IMR-90 (cell line): Measurements from ENCODE around the gene HOXA10. TPM values are rescaled to one million over a fixed set of nuclear protein-coding genes. Genes with fewer than 3 reads are reported as not detected.

ENCODE experiments used
- ATAC-seq: fragments of 200-7000 bp; cut with Tn5 transposase; 2 replicates; pipeline ENCODE4 v1.9.1; 2020; ENCODE audit warnings: low read depth, mild to moderate bottlenecking, moderate library complexity
- BruUV-seq: library from RNA; stranded (reverse); fragments of 400-500 nt; replicated peaks from 2 replicates; lab custom pipeline; 2021; lab: Mats Ljungman, UMichigan
- CTCF ChIA-PET: fragments of 300-600 bp; formaldehyde crosslinking; extraction: SDS; loops from one replicate; lab custom pipeline; 2021; ENCODE audit warnings: antibody characterized with exemption; lab: Yijun Ruan, JAX
- POLR2A ChIA-PET: fragments of 300-600 bp; sonication (Branson Sonifier 250); formaldehyde crosslinking; loops from one replicate; lab custom pipeline; 2022; ENCODE audit warnings: antibody characterized with exemption; ENCODE audit not compliant: unreplicated experiment; lab: Charles Lee
- DNase-seq: peaks from one replicate; pipeline ENCODE4 v3.0.0; 2013
- H2AFZ ChIP-seq: replicated peaks from 2 replicates; pipeline ENCODE3; 2013; ENCODE audit warnings: low read length, mild to moderate bottlenecking; ENCODE audit not compliant: poor library complexity
- H2AK5ac ChIP-seq: 2 replicates; pipeline ENCODE4 v1.6.1; 2013; ENCODE audit warnings: low read depth, low read length, inconsistent platforms
- H2AK9ac ChIP-seq: replicated peaks from 2 replicates; pipeline ENCODE3; 2013; ENCODE audit warnings: mild to moderate bottlenecking, low read depth, low read length, moderate library complexity; ENCODE audit not compliant: poor library complexity
- H2BK120ac ChIP-seq: 2 replicates; pipeline ENCODE4 v1.6.1; 2013; ENCODE audit warnings: low read depth, low read length, inconsistent platforms
- H2BK15ac ChIP-seq: 3 replicates; pipeline ENCODE4 v1.6.1; 2013; ENCODE audit warnings: low read depth, low read length, inconsistent platforms
- H2BK20ac ChIP-seq: 2 replicates; pipeline ENCODE4 v1.6.1; 2013; ENCODE audit warnings: low read depth, mild to moderate bottlenecking, inconsistent platforms, low read length, moderate library complexity
- H2BK5ac ChIP-seq: 2 replicates; pipeline ENCODE4 v1.6.1; 2013; ENCODE audit warnings: mild to moderate bottlenecking, low read depth, low read length, inconsistent platforms; ENCODE audit not compliant: poor library complexity, severe bottlenecking
- H3K14ac ChIP-seq: replicated peaks from 2 replicates; pipeline ENCODE4 v1.6.1; 2013; ENCODE audit warnings: low read depth, low read length, inconsistent platforms
- H3K18ac ChIP-seq: 2 replicates; pipeline ENCODE4 v1.6.1; 2013; ENCODE audit warnings: low read depth, low read length, control low read depth
- H3K23ac ChIP-seq: 2 replicates; pipeline ENCODE4 v1.6.1; 2013; ENCODE audit warnings: low read depth, low read length, inconsistent platforms
- H3K27ac ChIP-seq: 2 replicates; pipeline ENCODE4 v1.5.1; 2013; ENCODE audit warnings: mild to moderate bottlenecking, control low read depth, low read length; ENCODE audit not compliant: insufficient read depth
- H3K27me3 ChIP-seq: 2 replicates; pipeline ENCODE4 v1.6.1; 2013; ENCODE audit warnings: low read length; ENCODE audit not compliant: control insufficient read depth, insufficient read depth
- H3K36me3 ChIP-seq: 2 replicates; pipeline ENCODE4 v1.6.1; 2013; ENCODE audit warnings: low read length, mixed read lengths; ENCODE audit not compliant: control insufficient read depth, insufficient read depth
- H3K4ac ChIP-seq: 2 replicates; pipeline ENCODE4 v1.6.1; 2013; ENCODE audit warnings: low read depth, low read length, inconsistent platforms
- H3K4me1 ChIP-seq: 2 replicates; pipeline ENCODE4 v1.6.1; 2013; ENCODE audit warnings: low read length, mixed read lengths; ENCODE audit not compliant: control insufficient read depth, insufficient read depth
- H3K4me2 ChIP-seq: 2 replicates; pipeline ENCODE4 v1.6.1; 2013; ENCODE audit warnings: low read depth, mild to moderate bottlenecking, control low read depth, low read length, moderate library complexity
- H3K4me3 ChIP-seq: 2 replicates; pipeline ENCODE4 v1.5.1; 2013; ENCODE audit warnings: low read depth, mild to moderate bottlenecking, control low read depth, low read length, moderate library complexity; ENCODE audit not compliant: insufficient read depth
- H3K56ac ChIP-seq: 2 replicates; pipeline ENCODE4 v1.6.1; 2013; ENCODE audit warnings: low read length, inconsistent platforms; ENCODE audit not compliant: insufficient read depth; ENCODE audit errors: extremely low read depth
- H3K79me1 ChIP-seq, 2 experiments: 2 replicates each; pipeline ENCODE4 v1.6.1; 2013; ENCODE audit warnings: low read length in 2 of 2, inconsistent platforms in 1 of 2, low read depth in 1 of 2
- H3K9ac ChIP-seq: 2 replicates; pipeline ENCODE4 v1.6.1; 2013; ENCODE audit warnings: low read depth, low read length, control low read depth
- H3K9me1 ChIP-seq: 2 replicates; pipeline ENCODE4 v1.6.1; 2013; ENCODE audit warnings: low read length, inconsistent platforms; ENCODE audit not compliant: insufficient read depth
- H3K9me3 ChIP-seq: 2 replicates; pipeline ENCODE4 v1.6.1; 2013; ENCODE audit warnings: low read length; ENCODE audit not compliant: control insufficient read depth, insufficient read depth
- H4K20me1 ChIP-seq: 2 replicates; pipeline ENCODE4 v1.6.1; 2013; ENCODE audit warnings: low read length, inconsistent platforms; ENCODE audit not compliant: insufficient read depth
- H4K5ac ChIP-seq: 2 replicates; pipeline ENCODE4 v1.6.1; 2013; ENCODE audit warnings: mild to moderate bottlenecking, low read depth, low read length, control low read depth
- H4K8ac ChIP-seq, 2 experiments: 2 replicates each; pipeline ENCODE4 v1.6.1; 2013; ENCODE audit warnings: low read depth in 2 of 2, low read length in 2 of 2, control low read depth in 1 of 2, inconsistent platforms in 1 of 2
- H4K91ac ChIP-seq: 2 replicates; pipeline ENCODE4 v1.6.1; 2013; ENCODE audit warnings: low read depth, low read length, inconsistent platforms; ENCODE audit not compliant: insufficient read depth
- CEBPB ChIP-seq: IDR thresholded peaks from 2 replicates; pipeline ENCODE4 v1.6.1; 2012; ENCODE audit warnings: low read depth, low read length, improper control_type of control experiment
- CTCF ChIP-seq: conservative IDR thresholded peaks from 2 replicates; pipeline ENCODE4 v1.5.1; 2012; ENCODE audit warnings: mild to moderate bottlenecking, low read depth, low read length, improper control_type of control experiment
- FOS ChIP-seq: fragments of 150-350 bp; IDR thresholded peaks from 2 replicates; pipeline ENCODE4 v1.6.1; 2016; ENCODE audit warnings: low read depth, low read length
- MAFK ChIP-seq: IDR thresholded peaks from 2 replicates; pipeline ENCODE4 v1.6.1; 2012; ENCODE audit warnings: low read depth, low read length, improper control_type of control experiment
- MAZ ChIP-seq: IDR thresholded peaks from 2 replicates; pipeline ENCODE4 v1.6.1; 2012; ENCODE audit warnings: low read depth, mild to moderate bottlenecking, low read length, improper control_type of control experiment, moderate library complexity, borderline replicate concordance
- MXI1 ChIP-seq: IDR thresholded peaks from 2 replicates; pipeline ENCODE4 v1.6.1; 2012; ENCODE audit warnings: low read depth, mild to moderate bottlenecking, low read length, moderate library complexity, borderline replicate concordance
- NFE2L2 ChIP-seq: fragments of 150-350 bp; IDR thresholded peaks from 2 replicates; pipeline ENCODE4 v1.6.1; 2016; ENCODE audit warnings: low read depth, mild to moderate bottlenecking, low read length
- RCOR1 ChIP-seq: IDR thresholded peaks from 2 replicates; pipeline ENCODE4 v1.6.1; 2012; ENCODE audit warnings: mild to moderate bottlenecking, low read length, improper control_type of control experiment; ENCODE audit not compliant: insufficient replicate concordance
- RFX5 ChIP-seq: IDR thresholded peaks from 2 replicates; pipeline ENCODE4 v1.8.0; 2012; ENCODE audit warnings: low read depth, mild to moderate bottlenecking, low read length, moderate library complexity
- USF2 ChIP-seq: fragments of 150-350 bp; IDR thresholded peaks from 2 replicates; pipeline ENCODE4 v1.6.1; 2017; ENCODE audit warnings: mild to moderate bottlenecking, antibody characterized with exemption, low read length, low read depth
- dilution Hi-C: fragments of 300-500 bp; cut with HindIII; formaldehyde crosslinking; loops from one replicate; pipeline ENCODE4 v1.14.3; 2018; ENCODE audit warnings: low sequenced_read_pairs; ENCODE audit not compliant: unreplicated experiment
- in situ Hi-C: fragments of 300-500 bp; cut with MboI; formaldehyde crosslinking; loops from 3 replicates; pipeline ENCODE4 v1.14.3; 2019; ENCODE audit warnings: low sequenced_read_pairs, inconsistent platforms, mixed read lengths
- intact Hi-C: fragments of 100-400 bp; cut with micrococcal nuclease; formaldehyde crosslinking; loops from 2 replicates; pipeline ENCODE4 v1.10.0; 2022
- polyA plus RNA-seq, 3 experiments: library from polyadenylated mRNA; depleted of rRNA; stranded (reverse); fragments of >200 nt; gene quantifications; 2 replicates each; pipeline ENCODE4 v1.2.3, GENCODE V29; 2012; ENCODE audit warnings: low replicate concordance in 1 of 3
- total RNA-seq: library from RNA; depleted of rRNA; stranded (reverse); fragments of >200 nt; gene quantifications from 2 replicates; pipeline ENCODE4 v1.2.3, GENCODE V29; 2012

HOXA10 gene
- total and polyA plus RNA-seq, 2 of the 4 experiments (the other 2 are of a cell fraction) = 0.10 to 0.18 TPM

- H3K4me2 ChIP-seq = no peak overlapping the region
- BruUV-seq = no TSS peak
- no peak overlapping the region for H3K56ac ChIP-seq
- H2BK120ac ChIP-seq = no peak overlapping the region
- no peak overlapping the region for H3K9ac ChIP-seq
- dilution Hi-C loops = no loop called here
- H3K18ac ChIP-seq = no peak overlapping the region
- no peak overlapping the region for H2BK5ac ChIP-seq
- H4K8ac ChIP-seq = no peak overlapping the region
- no peak overlapping the region for H2BK15ac ChIP-seq
- no peak overlapping the region for H2AFZ ChIP-seq
- ChIA-PET POLR2A (no interaction called here), CTCF (interaction anchor here (1.0 kb wide), 1 partner anchor 536 kb away, joined by 3 read pairs; no protein-coding TSS in a partner anchor)
- H3K36me3 ChIP-seq = no peaks in the 10 kb centered on the region
- H3K4ac ChIP-seq = no peak overlapping the region
- no peak overlapping the region for H2AK5ac ChIP-seq
- H3K23ac ChIP-seq = no peak overlapping the region
- H3K9me1 ChIP-seq = no peaks in the 10 kb centered on the region
- no peak overlapping the region for H2BK20ac ChIP-seq
- peaks cover 5% of the 10 kb centered on the region; the same call in 1 of the 2 replicates for H3K9me3 ChIP-seq
- no peaks in the 10 kb centered on the region for H4K20me1 ChIP-seq
- DNase-seq = no peak
- ATAC-seq = no peak
- no peak for TF ChIP-seq CEBPB
- TF ChIP-seq RFX5 = no peak
- TF ChIP-seq USF2 = no peak
- no peak for TF ChIP-seq CTCF
- no peak for TF ChIP-seq NFE2L2
- no peak for TF ChIP-seq MAFK
- no peak for TF ChIP-seq FOS
- TF ChIP-seq RCOR1 = no peak
- no peak for TF ChIP-seq MAZ
- TF ChIP-seq MXI1 = no peak
- no peak overlapping the region for H4K5ac ChIP-seq
- H3K27ac ChIP-seq = no peak overlapping the region
- intact Hi-C loops = no loop called here
- H2AK9ac ChIP-seq = no peak overlapping the region
- H3K4me1 ChIP-seq = no peaks in the 10 kb centered on the region
- H4K91ac ChIP-seq = no peak overlapping the region
- no peak overlapping the region for H3K4me3 ChIP-seq
- H3K14ac ChIP-seq = no peak overlapping the region
- no peaks in the 10 kb centered on the region for H3K79me1 ChIP-seq
- peaks cover 88% of the 10 kb centered on the region for H3K27me3 ChIP-seq
- in situ Hi-C loops = no loop called here
Measured at GRCh38 chr7:27217951-27218350, 43.8 kb upstream of the HOXA10 start.
